GM23248 (cell line): Measurements from ENCODE around the gene BTN2A1. TPM values are rescaled to one million over a fixed set of nuclear protein-coding genes. Genes with fewer than 3 reads are reported as not detected.
"Not testable (repeated sequence)": the region's sequence is repeated elsewhere in the genome, so short reads cannot be mapped to it uniquely, and the experiment has no call there.

Experiments used
- DNase-seq: peaks from one replicate; pipeline ENCODE4 v3.0.0-alpha.2; 2015
- H2AFZ ChIP-seq: fragments of 200-600 bp; sonication (generic); 2 replicates; pipeline ENCODE4 v1.6.1; 2016; ENCODE audit warnings: antibody characterized with exemption
- H3F3A ChIP-seq: fragments of 200-600 bp; sonication (generic); 2 replicates; pipeline ENCODE4 v1.6.1; 2016; ENCODE audit warnings: mild to moderate bottlenecking, antibody characterized with exemption, mixed run types; ENCODE audit not compliant: insufficient read depth
- H3K27ac ChIP-seq: fragments of 200-600 bp; sonication (generic); 2 replicates; pipeline ENCODE4 v1.5.1; 2016; ENCODE audit warnings: mild to moderate bottlenecking
- H3K27me3 ChIP-seq: fragments of 200-600 bp; sonication (generic); replicated peaks from 2 replicates; pipeline ENCODE4 v1.6.1; 2016; ENCODE audit warnings: mild to moderate bottlenecking; ENCODE audit not compliant: insufficient read depth
- H3K36me3 ChIP-seq: fragments of 200-600 bp; sonication (generic); 2 replicates; pipeline ENCODE4 v1.6.1; 2016; ENCODE audit warnings: low read depth, mild to moderate bottlenecking
- H3K4me1 ChIP-seq: fragments of 200-600 bp; sonication (generic); 2 replicates; pipeline ENCODE4 v1.6.1; 2016; ENCODE audit warnings: mild to moderate bottlenecking; ENCODE audit not compliant: insufficient read depth
- H3K4me2 ChIP-seq: fragments of 200-600 bp; sonication (generic); one replicate; pipeline ENCODE4 v1.6.1; 2016; ENCODE audit warnings: mild to moderate bottlenecking; ENCODE audit not compliant: unreplicated experiment
- H3K4me3 ChIP-seq: fragments of 200-600 bp; sonication (generic); 2 replicates; pipeline ENCODE4 v1.5.1; 2016; ENCODE audit warnings: mild to moderate bottlenecking
- H3K79me2 ChIP-seq: fragments of 200-600 bp; sonication (generic); 2 replicates; pipeline ENCODE4 v1.6.1; 2016; ENCODE audit warnings: mild to moderate bottlenecking; ENCODE audit not compliant: insufficient read depth
- H3K9ac ChIP-seq: fragments of 200-600 bp; sonication (generic); 2 replicates; pipeline ENCODE4 v1.6.1; 2016; ENCODE audit warnings: mild to moderate bottlenecking
- H3K9me2 ChIP-seq: fragments of 200-600 bp; sonication (generic); 2 replicates; pipeline ENCODE4 v1.6.1; 2016; ENCODE audit warnings: mixed run types, mild to moderate bottlenecking, moderate library complexity; ENCODE audit not compliant: insufficient read depth
- H3K9me3 ChIP-seq: fragments of 200-600 bp; sonication (generic); one replicate; pipeline ENCODE4 v1.6.1; 2017; ENCODE audit warnings: low read depth
- H4K20me1 ChIP-seq: fragments of 200-600 bp; sonication (generic); 2 replicates; pipeline ENCODE4 v1.6.0; 2016; ENCODE audit not compliant: insufficient read depth
- EZH2 ChIP-seq: fragments of 200-600 bp; sonication (generic); IDR thresholded peaks from 2 replicates; pipeline ENCODE4 v1.6.1; 2018; ENCODE audit warnings: antibody characterized with exemption, mild to moderate bottlenecking; ENCODE audit not compliant: insufficient read depth, poor library complexity, severe bottlenecking
- EZH2phosphoT487 ChIP-seq: fragments of 200-600 bp; sonication (generic); IDR thresholded peaks from 2 replicates; pipeline ENCODE4 v1.6.1; 2018; ENCODE audit warnings: antibody characterized with exemption, moderate library complexity, mild to moderate bottlenecking, low read depth; ENCODE audit not compliant: insufficient read depth
- WGBS, 2 experiments: methylation state at CpG; one replicate each; pipeline ENCODE4 v1.1.6; 2015 to 2017; ENCODE audit warnings: low lambda C conversion rate in 2 of 2, low coverage in 1 of 2; ENCODE audit errors: missing lambda C conversion rate in 2 of 2; 5-methylcytosine and 5-hydroxymethylcytosine counted together
- in situ Hi-C: fragments of 300-500 bp; cut with MboI; formaldehyde crosslinking; loops from 2 replicates; pipeline ENCODE4 v1.15.0; 2020
- polyA plus RNA-seq: library from polyadenylated mRNA; unstranded; fragments of >200 nt; fragmentation: Nextera tagmentation; extraction: Ambion mirVana; gene quantifications from 2 replicates; pipeline ENCODE4 v1.2.1, GENCODE V29; 2016
- total RNA-seq: library from RNA; depleted of rRNA; stranded (reverse); fragments of >200 nt; shearing (Covaris generic); gene quantifications from 2 replicates; pipeline ENCODE4 v1.2.3, GENCODE V29; 2014

The BTN2A1 gene
- total and polyA plus RNA-seq, 2 experiments from 2014 or later = 15.0 to 18.4 TPM

DNA sequence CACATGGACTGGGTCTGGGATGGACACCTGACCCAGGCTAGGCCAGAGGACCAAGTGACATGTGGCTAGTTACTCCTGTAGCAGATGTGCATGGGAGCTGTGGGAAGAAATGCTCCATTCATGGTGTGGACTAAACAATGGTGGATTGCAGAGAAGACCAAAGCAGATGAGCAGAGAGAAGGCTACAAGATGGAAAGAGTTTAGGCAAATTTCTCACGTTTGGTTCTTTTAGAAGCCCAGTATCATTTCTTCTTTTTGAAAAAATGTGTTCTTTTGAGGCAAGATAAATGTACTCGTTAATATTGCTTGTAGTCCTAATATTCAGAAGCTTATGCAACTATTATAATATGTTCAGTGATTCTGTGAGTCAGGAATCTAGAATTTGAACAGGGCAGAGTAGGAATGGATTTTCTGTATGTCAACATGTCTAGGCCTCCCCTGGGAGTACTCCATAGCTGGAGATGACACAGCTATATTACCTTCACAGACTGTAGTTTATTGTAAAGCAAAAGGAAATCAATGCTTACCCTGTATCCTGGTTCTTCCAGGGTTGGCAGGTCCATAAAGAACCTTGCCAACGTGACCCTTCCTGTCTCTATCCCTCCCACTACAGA, 2.3 kb upstream of the BTN2A1 start:
- no peaks in the 10 kb centered on the region for H3K9me3 ChIP-seq
- H2AFZ ChIP-seq = no peak overlapping the region
- H3K4me3 ChIP-seq = no peak overlapping the region
- H3K79me2 ChIP-seq = peaks cover 27% of the 10 kb centered on the region
- H4K20me1 ChIP-seq = no peaks in the 10 kb centered on the region
- no peaks in the 10 kb centered on the region for H3K9me2 ChIP-seq
- 0 out of 2 replicates have a peak, but pooled peaks cover under 1% of the 10 kb centered on the region for H3K36me3 ChIP-seq
- in situ Hi-C loops = no loop called here
- no peak overlapping the region for H3K9ac ChIP-seq
- H3F3A ChIP-seq = peaks cover 10% of the 10 kb centered on the region; the same call in 1 of the 2 replicates
- TF ChIP-seq EZH2phosphoT487 = no peak
- H3K27me3 ChIP-seq = no peaks in the 10 kb centered on the region
- 91 to 93% methylated on average over 3 of the region's 3 CpGs for WGBS, 2 experiments
- DNase-seq = peak; percentile 51
- no peak overlapping the region for H3K27ac ChIP-seq
- H3K4me1 ChIP-seq = peaks cover 12% of the 10 kb centered on the region
- H3K4me2 ChIP-seq = no peak overlapping the region

DNA sequence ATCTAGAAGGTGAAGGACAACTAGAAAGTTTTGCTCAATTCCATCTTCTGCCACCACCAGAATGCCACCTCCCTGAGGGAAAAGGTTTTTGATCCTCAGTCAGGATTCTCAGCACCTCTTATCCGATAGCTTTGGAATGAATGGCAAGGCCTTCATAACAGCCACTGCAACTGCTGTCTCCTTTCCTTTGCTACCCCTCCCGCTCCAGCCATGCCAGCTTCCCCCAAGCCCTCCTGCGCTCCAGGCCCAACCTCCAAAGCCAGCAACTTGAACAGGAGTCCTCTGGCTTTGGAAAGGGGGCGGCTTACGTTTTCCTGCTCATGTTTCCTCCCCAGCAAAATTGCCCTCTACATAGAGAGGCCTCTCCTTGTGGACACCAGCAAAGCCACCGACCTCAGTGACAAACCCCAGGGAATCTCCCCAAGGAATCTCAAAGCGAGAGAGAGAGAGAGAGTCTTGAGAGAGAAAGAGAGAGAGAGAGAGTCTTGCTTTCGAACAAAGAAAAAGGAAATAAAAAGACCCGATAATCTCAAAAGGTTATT, 420 bp upstream of the BTN2A1 start:
- H4K20me1 ChIP-seq = no peaks in the 10 kb centered on the region
- no peaks in the 10 kb centered on the region for H3K27me3 ChIP-seq
- peaks cover 10% of the 10 kb centered on the region; the same call in 1 of the 2 replicates for H3F3A ChIP-seq
- H3K4me3 ChIP-seq = peak overlapping the region; percentile 100
- TF ChIP-seq EZH2phosphoT487 = no peak
- TF ChIP-seq EZH2 = no peak
- H3K9me2 ChIP-seq = no peaks in the 10 kb centered on the region
- in situ Hi-C loops = no loop called here
- peak overlapping the region; percentile 99 for H3K4me2 ChIP-seq
- H3K9me3 ChIP-seq = no peaks in the 10 kb centered on the region
- peak overlapping the region; percentile 89 for H3K27ac ChIP-seq
- 5 to 7% methylated on average over 9 of the region's 9 CpGs for WGBS, 2 experiments
- DNase-seq = peak; percentile 70
- H3K4me1 ChIP-seq = peaks cover 20% of the 10 kb centered on the region
- peak overlapping the region; percentile 98 for H2AFZ ChIP-seq
- peaks cover 4% of the 10 kb centered on the region; the same call in 1 of the 2 replicates for H3K36me3 ChIP-seq
- peak overlapping the region; percentile 100 for H3K9ac ChIP-seq
- H3K79me2 ChIP-seq = peaks cover 45% of the 10 kb centered on the region

DNA sequence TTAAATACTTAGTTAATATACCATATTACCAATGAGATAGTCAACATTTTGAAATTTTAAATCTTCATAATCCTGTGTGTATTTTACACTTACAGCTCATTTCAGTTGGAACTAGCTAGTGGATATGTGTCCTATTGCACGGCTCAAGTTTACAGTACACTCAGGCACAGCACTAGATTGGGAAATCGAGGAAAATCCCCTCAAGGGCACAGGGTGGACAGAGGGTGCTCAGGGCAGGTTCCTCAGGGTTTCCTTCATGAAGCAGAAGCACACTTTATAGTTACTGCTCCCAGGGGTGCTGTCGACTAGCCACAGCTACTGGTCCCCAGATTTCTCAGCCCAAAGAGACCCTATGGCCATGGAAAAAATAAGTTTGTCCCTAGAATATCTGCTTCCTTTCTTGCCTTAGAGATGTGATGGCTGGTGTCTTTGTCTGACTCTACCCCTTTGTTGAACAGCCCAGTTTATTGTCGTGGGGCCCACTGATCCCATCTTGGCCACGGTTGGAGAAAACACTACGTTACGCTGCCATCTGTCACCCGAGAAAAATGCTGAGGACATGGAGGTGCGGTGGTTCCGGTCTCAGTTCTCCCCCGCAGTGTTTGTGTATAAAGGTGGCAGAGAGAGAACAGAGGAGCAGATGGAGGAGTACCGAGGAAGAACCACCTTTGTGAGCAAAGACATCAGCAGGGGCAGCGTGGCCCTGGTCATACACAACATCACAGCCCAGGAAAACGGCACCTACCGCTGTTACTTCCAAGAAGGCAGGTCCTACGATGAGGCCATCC, 1.5 kb downstream of the BTN2A1 start:
- no peaks in the 10 kb centered on the region for H3K9me3 ChIP-seq
- peak overlapping the region; percentile 100 for H3K9ac ChIP-seq
- no peak overlapping the region for H3K27ac ChIP-seq
- peaks cover 20% of the 10 kb centered on the region; the same call in 1 of the 2 replicates for H3K36me3 ChIP-seq
- H3K27me3 ChIP-seq = no peaks in the 10 kb centered on the region
- peak; percentile 30 for DNase-seq
- 68 to 75% methylated on average over 16 of the region's 16 CpGs for WGBS, 2 experiments
- H2AFZ ChIP-seq = no peak overlapping the region
- H3K79me2 ChIP-seq = peaks cover 56% of the 10 kb centered on the region
- peak overlapping the region; percentile 100 for H3K4me3 ChIP-seq
- no peaks in the 10 kb centered on the region for H3K9me2 ChIP-seq
- in situ Hi-C loops = no loop called here
- H3F3A ChIP-seq = peaks cover 10% of the 10 kb centered on the region; the same call in 1 of the 2 replicates
- H3K4me2 ChIP-seq = peak overlapping the region; percentile 99
- H4K20me1 ChIP-seq = no peaks in the 10 kb centered on the region
- H3K4me1 ChIP-seq = peaks cover 20% of the 10 kb centered on the region
- TF ChIP-seq EZH2phosphoT487 (no peak), EZH2 (no peak)

DNA sequence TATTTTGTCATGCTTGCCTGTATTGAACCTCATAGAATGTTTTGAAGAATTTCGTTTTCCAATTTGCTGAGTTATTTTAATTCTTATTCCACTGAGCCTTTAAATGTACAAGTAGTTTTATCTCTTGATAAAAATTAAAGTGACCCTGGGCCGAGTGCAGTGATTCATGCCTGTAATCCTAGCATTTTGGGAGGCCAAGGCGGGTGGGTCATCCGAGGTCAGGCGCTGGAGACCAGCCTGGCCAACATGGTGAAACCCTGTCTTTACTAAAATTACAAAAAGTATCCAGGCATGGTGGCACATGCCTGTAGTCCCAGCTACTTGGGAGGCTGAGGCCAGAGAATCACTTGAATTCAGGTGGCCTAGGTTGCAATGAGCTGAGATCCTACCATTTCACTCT, 3.6 kb downstream of the BTN2A1 start:
- Histone ChIP-seq H3K4me1 (peaks cover 20% of the 10 kb centered on the region), H3K4me3 (peak overlapping the region; percentile 16; the same call in 1 of the 2 replicates), H3K79me2 (peaks cover 56% of the 10 kb centered on the region), H3K36me3 (peaks cover 41% of the 10 kb centered on the region), H3K4me2 (peak overlapping the region; percentile 19)
- H3F3A ChIP-seq, H3K9me3 ChIP-seq, DNase-seq, H3K27ac ChIP-seq, H2AFZ ChIP-seq, H3K9me2 ChIP-seq, in situ Hi-C loops, H4K20me1 ChIP-seq, H3K9ac ChIP-seq, H3K27me3 ChIP-seq: not testable (repeated sequence)
- WGBS, 2 experiments = 75 to 76% methylated on average over 5 of the region's 5 CpGs
